Fibroblast of villous mesenchyme (primary cell): ENCODE measurements around the gene UMODL1. TPM values are rescaled to one million over a fixed set of nuclear protein-coding genes. Genes with fewer than 3 reads are reported as not detected.

ENCODE experiments used
- DNase-seq: peaks from one replicate; pipeline ENCODE4 v3.0.0-alpha.2; 2010; ENCODE audit warnings: low read depth
- H3K4me3 ChIP-seq: 2 replicates; pipeline ENCODE4 v1.5.1; 2011; ENCODE audit warnings: low read depth, mild to moderate bottlenecking, low read length
- CTCF ChIP-seq: IDR thresholded peaks from 2 replicates; pipeline ENCODE4 v1.5.1; 2012; ENCODE audit warnings: low read depth, mild to moderate bottlenecking, low read length; ENCODE audit not compliant: insufficient read depth
- total RNA-seq: library from RNA; depleted of rRNA; stranded (reverse); fragments of >200 nt; gene quantifications from 2 replicates; pipeline ENCODE4 v1.2.3, GENCODE V29; 2012

The UMODL1 gene
- total RNA-seq, 1 donor, result not detected

GRCh38 chr21:42144679-42145568, 73.8 kb downstream of the UMODL1 start:
- DNase-seq, result no peak
- no peak for TF ChIP-seq CTCF
- no peak overlapping the region for H3K4me3 ChIP-seq

DNA sequence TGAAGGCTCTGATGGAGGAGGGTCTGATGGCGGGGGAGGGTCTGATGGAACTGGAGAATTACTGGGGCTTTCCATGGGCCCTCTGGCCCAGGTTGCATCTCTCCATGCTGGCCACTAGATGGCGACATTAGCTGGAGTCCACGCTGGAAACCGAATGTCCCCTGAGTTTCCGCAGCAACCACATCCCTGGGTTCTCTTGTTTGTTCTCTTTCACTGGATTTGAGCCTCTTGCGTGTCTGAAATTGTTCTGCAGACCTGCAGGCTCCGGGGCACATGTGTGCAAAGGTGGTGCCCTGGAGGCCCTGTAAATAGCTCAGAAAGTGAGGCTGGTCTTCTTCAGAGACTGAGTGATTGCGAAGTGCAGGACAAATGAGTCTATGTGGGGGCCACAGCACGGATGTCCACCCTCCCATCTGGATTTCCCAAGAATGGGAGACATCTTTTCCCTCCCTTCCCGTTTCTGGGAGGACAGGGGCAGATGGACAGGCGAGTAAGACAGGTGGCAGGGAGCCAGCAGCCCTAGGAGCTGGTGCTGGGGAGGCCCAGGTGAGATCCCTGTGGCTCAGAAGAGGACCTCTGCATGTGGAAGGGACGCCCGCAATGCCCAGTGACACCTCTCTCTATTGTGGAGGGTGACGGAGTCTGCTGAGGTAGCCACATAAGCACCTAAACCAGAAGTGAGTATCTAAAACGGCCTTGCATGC, 74.6 kb downstream of the UMODL1 start:
- DNase-seq, result peak; percentile 53
- H3K4me3 ChIP-seq, result no peak overlapping the region
- peak; percentile 93 for TF ChIP-seq CTCF

- DNase-seq, result no peak
- no peak overlapping the region for H3K4me3 ChIP-seq
- no peak for TF ChIP-seq CTCF
Measured at GRCh38 chr21:42146273-42146805, 75.2 kb downstream of the UMODL1 start.

DNA sequence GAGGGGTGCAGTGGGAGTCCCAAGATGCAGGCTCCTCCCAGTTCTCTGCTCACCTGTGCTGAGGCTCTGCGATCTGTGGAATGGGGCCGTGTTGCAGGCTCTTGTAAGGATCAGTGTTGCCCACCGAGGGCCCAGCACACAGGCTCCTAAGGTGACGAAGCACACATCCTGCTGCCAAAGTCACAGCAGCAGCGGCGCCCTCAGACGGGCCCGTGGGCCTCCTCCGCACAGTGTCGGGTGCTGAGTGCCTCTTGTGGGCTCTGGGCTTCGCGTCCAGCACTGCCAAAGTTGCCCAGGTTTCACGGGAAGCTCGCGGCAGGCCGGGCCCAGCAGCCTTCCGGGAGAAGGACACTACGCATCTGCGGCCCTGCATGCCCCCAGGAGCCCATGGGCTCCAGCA, 75.7 kb downstream of the UMODL1 start:
- no peak overlapping the region for H3K4me3 ChIP-seq
- TF ChIP-seq CTCF, result no peak
- DNase-seq, result no peak

- DNase-seq, result no peak
- no peak overlapping the region for H3K4me3 ChIP-seq
- TF ChIP-seq CTCF, result no peak
Measured at GRCh38 chr21:42147386-42148020, 76.4 kb downstream of the UMODL1 start.

GRCh38 chr21:42148097-42148496, 77.0 kb downstream of the UMODL1 start:
- no peak for TF ChIP-seq CTCF

More at GRCh38 chr21:42148097-42148496, 77.0 kb downstream of the UMODL1 start:
- no peak for DNase-seq
- no peak overlapping the region for H3K4me3 ChIP-seq
